Suprapubic skin (tissue), 4 donors: ENCODE results near the gene SLC30A7. TPM values are rescaled to one million over a fixed set of nuclear protein-coding genes. Genes with fewer than 3 reads are reported as not detected.

Source experiments
- DNase-seq, 2 donors: peaks; one replicate each; pipeline ENCODE4 v3.0.0-alpha.2; 2019; ENCODE audit warnings: low spot score in 2 of 2
- H3K27ac ChIP-seq: fragments of 200-600 bp; sonication (generic); one replicate; pipeline ENCODE4 v1.5.1; 2019
- H3K27me3 ChIP-seq: fragments of 200-600 bp; sonication (generic); one replicate; pipeline ENCODE4 v1.5.1; 2019
- H3K36me3 ChIP-seq: fragments of 200-600 bp; sonication (generic); one replicate; pipeline ENCODE4 v1.5.1; 2019
- H3K4me1 ChIP-seq: fragments of 200-600 bp; sonication (generic); one replicate; pipeline ENCODE4 v1.5.1; 2019
- H3K4me3 ChIP-seq: fragments of 200-600 bp; sonication (generic); one replicate; pipeline ENCODE4 v1.5.1; 2019; ENCODE audit warnings: mild to moderate bottlenecking
- H3K9me3 ChIP-seq: fragments of 200-600 bp; sonication (generic); one replicate; pipeline ENCODE4 v1.5.1; 2019
- EP300 ChIP-seq: sonication (generic); formaldehyde crosslinking; IDR thresholded peaks from one replicate; pipeline ENCODE4 v1.6.1; 2017; ENCODE audit warnings: antibody characterized with exemption
- POLR2A ChIP-seq, 2 donors: fragments of 450-650 bp; IDR thresholded peaks; one replicate each; pipeline ENCODE4 v1.6.1; 2017; ENCODE audit warnings: antibody characterized with exemption in 2 of 2, mild to moderate bottlenecking in 2 of 2, moderate library complexity in 2 of 2
- POLR2AphosphoS5 ChIP-seq, 3 donors: sonication (generic); formaldehyde crosslinking; IDR thresholded peaks; one replicate each; pipeline ENCODE4 v1.6.1; 2017; ENCODE audit warnings: antibody characterized with exemption in 3 of 3
- WGBS: methylation state at CpG from one replicate; pipeline ENCODE4 v1.1.5; 2018; 5-methylcytosine and 5-hydroxymethylcytosine counted together
- total RNA-seq, 4 donors: library from RNA; depleted of rRNA; stranded (reverse); fragments of >200 nt; gene quantifications; one replicate each; pipeline ENCODE4 v1.1.0, GENCODE V29; 2016
- TF ChIP-seq, protein P1 (sequence below), 2 donors: fragments of 200-600 bp in 1 of 2; fragments of 450-650 bp in 1 of 2; sonication (generic) in 1 of 2; IDR thresholded peaks; one replicate each; pipeline ENCODE4 v1.5.1; 2016 to 2019; ENCODE audit warnings: antibody characterized with exemption in 2 of 2, mild to moderate bottlenecking in 1 of 2, moderate library complexity in 1 of 2

Gene SLC30A7
- total RNA-seq, 4 donors from 2014 or later = 16.4 to 22.5 (median 19.5) TPM

DNA sequence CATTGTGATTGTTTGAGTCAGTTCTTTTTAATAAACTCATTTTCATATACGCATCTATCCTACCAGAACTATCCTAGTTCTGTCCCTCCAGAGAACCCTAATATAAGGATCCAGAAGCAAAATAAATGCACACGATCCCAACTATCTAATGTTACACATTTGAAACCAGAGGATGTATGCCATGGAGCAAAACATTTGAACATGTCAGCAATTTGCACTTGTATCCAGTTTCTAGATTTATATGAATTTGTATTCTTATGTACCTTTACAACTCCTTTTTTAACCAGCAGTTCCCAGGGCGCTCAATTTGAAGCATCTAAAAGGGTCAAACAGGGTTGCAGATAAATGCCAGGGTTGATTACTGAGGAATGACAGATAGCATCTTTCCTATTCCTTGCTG lies 3.3 kb upstream of the SLC30A7 start:
- H3K27ac ChIP-seq = no peak overlapping the region
- no peaks in the 10 kb centered on the region for H3K36me3 ChIP-seq
- WGBS = 96% methylated on average over 3 of the region's 3 CpGs
- H3K4me1 ChIP-seq = peaks cover 22% of the 10 kb centered on the region
- H3K4me3 ChIP-seq = no peak overlapping the region
- TF ChIP-seq POLR2AphosphoS5 (IDR thresholded peaks at IDR 0.05) (no peak), POLR2A (IDR thresholded peaks at IDR 0.05) (no peak), EP300 (no peak)
- TF ChIP-seq, protein P1, sequence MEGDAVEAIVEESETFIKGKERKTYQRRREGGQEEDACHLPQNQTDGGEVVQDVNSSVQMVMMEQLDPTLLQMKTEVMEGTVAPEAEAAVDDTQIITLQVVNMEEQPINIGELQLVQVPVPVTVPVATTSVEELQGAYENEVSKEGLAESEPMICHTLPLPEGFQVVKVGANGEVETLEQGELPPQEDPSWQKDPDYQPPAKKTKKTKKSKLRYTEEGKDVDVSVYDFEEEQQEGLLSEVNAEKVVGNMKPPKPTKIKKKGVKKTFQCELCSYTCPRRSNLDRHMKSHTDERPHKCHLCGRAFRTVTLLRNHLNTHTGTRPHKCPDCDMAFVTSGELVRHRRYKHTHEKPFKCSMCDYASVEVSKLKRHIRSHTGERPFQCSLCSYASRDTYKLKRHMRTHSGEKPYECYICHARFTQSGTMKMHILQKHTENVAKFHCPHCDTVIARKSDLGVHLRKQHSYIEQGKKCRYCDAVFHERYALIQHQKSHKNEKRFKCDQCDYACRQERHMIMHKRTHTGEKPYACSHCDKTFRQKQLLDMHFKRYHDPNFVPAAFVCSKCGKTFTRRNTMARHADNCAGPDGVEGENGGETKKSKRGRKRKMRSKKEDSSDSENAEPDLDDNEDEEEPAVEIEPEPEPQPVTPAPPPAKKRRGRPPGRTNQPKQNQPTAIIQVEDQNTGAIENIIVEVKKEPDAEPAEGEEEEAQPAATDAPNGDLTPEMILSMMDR (IDR thresholded peaks at IDR 0.05) = no peak
- no peaks in the 10 kb centered on the region for H3K27me3 ChIP-seq
- no peak for DNase-seq
- H3K9me3 ChIP-seq = no peaks in the 10 kb centered on the region

DNA sequence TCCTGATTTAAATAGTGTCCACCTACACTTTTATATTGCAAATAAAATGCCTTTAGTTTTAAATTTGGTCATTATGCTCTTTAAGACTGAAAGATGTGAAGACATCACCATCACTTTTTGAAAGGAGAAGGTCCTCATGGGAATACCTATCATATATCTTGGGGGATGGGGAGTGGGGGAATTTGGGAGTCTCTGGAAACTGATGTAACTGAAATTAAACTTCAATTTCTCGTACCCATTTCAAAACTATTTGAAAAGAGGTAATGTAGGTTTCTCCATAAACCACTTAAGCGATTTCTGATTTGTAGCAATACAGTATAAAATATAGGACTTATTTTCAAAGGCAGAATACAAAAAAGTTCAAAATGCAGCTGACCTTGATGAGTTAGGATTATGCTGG lies 2.2 kb upstream of the SLC30A7 start:
- no peak overlapping the region for H3K27ac ChIP-seq
- peaks cover 33% of the 10 kb centered on the region for H3K4me1 ChIP-seq
- no peaks in the 10 kb centered on the region for H3K36me3 ChIP-seq
- H3K9me3 ChIP-seq = no peaks in the 10 kb centered on the region
- TF ChIP-seq, protein P1 (IDR thresholded peaks at IDR 0.05) = no peak
- TF ChIP-seq EP300 = no peak
- no peak for TF ChIP-seq POLR2AphosphoS5 (IDR thresholded peaks at IDR 0.05)
- TF ChIP-seq POLR2A (IDR thresholded peaks at IDR 0.05) = no peak
- DNase-seq = no peak
- H3K27me3 ChIP-seq = no peaks in the 10 kb centered on the region
- H3K4me3 ChIP-seq = peak overlapping the region; percentile 87
- 47% methylated on average over 2 of the region's 2 CpGs for WGBS

DNA sequence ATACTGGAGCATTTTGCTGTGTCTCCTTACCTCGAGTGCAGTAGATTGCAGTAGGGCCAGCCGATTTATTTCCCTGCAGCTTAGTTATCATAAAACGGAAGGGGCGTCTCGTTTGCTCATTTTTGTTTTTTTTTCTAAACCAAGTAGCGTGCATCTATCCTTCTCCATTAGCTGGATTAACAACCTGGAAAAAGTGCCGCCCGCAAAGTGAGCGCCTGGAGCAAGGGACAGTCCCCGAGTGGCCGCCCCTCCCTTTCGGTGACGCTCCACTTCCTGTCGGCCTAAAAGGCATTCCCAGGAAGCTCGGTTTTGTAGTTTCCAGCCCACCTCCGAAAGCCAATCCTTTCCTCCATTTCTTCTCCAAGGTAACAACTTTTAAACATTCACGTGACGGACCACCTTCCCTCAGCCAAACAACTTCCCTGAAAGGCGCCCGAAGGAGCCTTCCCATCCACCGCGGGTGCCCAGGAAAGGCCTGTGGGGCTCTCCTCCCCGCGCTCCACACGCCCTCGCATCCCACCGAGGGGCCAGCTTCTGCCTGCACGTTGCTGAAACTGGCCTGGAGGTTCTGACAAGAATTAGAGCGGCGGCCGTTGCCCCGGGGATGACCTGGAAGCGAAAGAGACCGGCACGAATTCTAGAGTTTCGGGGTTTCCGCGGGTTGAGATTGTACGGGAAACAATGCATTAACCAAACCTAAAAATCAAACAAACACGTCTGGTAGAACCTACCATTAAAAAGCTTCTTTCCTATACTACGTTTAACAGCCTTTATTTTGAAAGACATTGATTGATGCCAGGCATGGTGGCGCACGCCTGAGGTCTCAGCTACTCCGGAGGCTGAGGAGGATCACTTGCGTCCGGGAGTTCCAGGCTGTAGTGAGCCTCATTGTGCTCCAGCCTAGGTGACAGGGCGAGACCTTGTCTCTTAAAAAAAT lies 1.0 kb upstream of the SLC30A7 start, which contains the start of gene EXTL2:
Gene EXTL2, minus strand, starts transcription at position 240 of the 937 bp plus-strand sequence. CDS start 6,085 bp downstream, outside the sequence.
- under 1% methylated on average over 47 of the region's 47 CpGs for WGBS
- Histone ChIP-seq H3K4me3 (peak within 1 kb of the TSS; percentile 87), H3K36me3 (peaks cover 10% of the 10 kb centered on the region), H3K27ac (peak within 1 kb of the TSS; percentile 96), H3K9me3 (no peaks in the 10 kb centered on the region), H3K4me1 (peaks cover 33% of the 10 kb centered on the region), H3K27me3 (no peaks in the 10 kb centered on the region)
- DNase-seq = peak; percentile 91
- no peak for TF ChIP-seq EP300
- TF ChIP-seq POLR2A (IDR thresholded peaks at IDR 0.05) = no peak
- no peak for TF ChIP-seq POLR2AphosphoS5 (IDR thresholded peaks at IDR 0.05)
- TF ChIP-seq, protein P1 (IDR thresholded peaks at IDR 0.05) = no peak

DNA sequence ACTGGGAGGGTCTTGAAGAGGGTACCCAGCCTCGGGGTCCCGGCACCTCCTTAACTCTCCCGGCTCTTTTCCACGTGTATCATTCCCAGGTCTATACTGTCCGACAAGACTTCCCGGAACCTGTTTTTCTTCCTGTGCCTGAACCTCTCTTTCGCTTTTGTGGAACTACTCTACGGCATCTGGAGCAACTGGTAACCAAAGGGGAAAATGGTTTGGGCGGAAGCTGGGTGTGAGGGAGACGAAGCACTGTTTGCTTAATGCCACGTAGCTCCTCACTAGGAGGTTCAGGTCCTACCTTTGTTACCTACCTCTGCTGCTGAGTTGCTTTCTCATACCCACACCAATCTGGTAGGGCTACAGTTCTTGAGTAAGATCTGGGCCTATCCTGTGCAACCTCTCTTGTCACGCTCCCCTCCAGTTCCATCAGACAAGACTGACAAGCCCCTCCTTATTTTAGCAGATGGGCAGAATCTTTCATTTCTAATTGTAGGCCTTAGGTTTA lies 642 bp downstream of the SLC30A7 start:
- Histone ChIP-seq H3K4me1 (peaks cover 33% of the 10 kb centered on the region), H3K9me3 (no peaks in the 10 kb centered on the region), H3K27me3 (no peaks in the 10 kb centered on the region), H3K27ac (peak overlapping the region; percentile 96), H3K36me3 (peaks cover 24% of the 10 kb centered on the region), H3K4me3 (peak overlapping the region; percentile 87)
- TF ChIP-seq EP300 (no peak), POLR2AphosphoS5 (IDR thresholded peaks at IDR 0.05) (no peak)
- WGBS = under 1% methylated on average over 12 of the region's 12 CpGs
- DNase-seq = no peak

DNA sequence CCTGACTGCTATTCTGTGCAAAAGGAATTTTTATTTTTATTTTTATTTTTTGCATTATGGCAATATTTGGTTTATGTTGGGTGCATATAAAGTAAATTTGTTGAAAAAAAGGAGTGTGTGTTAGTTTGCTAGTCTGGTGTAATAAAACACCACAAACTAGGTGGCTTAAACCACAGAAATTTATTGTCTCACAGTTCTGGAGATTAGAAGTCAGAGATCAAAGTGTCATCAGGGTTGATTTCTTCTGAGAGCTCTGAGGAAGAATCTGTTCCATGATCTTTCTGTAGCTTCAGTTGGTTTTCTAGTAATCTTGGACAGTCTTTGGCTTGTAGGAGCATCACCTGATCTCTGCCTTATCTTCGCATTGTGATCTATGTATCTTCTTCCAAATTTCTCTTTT lies 6.5 kb downstream of the SLC30A7 start:
- Histone ChIP-seq H3K9me3 (no peaks in the 10 kb centered on the region), H3K36me3 (peaks cover 50% of the 10 kb centered on the region), H3K4me3 (no peak overlapping the region), H3K4me1 (peaks cover 13% of the 10 kb centered on the region), H3K27me3 (no peaks in the 10 kb centered on the region), H3K27ac (no peak overlapping the region)
- DNase-seq = no peak
- 92% methylated on average over 1 of the region's 1 CpG for WGBS
- TF ChIP-seq POLR2A (IDR thresholded peaks at IDR 0.05) (no peak), EP300 (no peak), POLR2AphosphoS5 (IDR thresholded peaks at IDR 0.05) (no peak)
- TF ChIP-seq, protein P1 (IDR thresholded peaks at IDR 0.05) = no peak
